Stimulated activated CD4-positive, alpha-beta T cell treated with anti-CD3 and anti-CD28 coated beads, Interleukin-1b, Interleukin-23, amount 100 ng/mL, for 4 hours (primary cell): Measurements from ENCODE around the gene C16orf89.
"Not testable (repeated sequence)": the region's sequence is repeated elsewhere in the genome, so short reads cannot be mapped to it uniquely, and the experiment has no call there.

ENCODE experiments used
- DNase-seq, 2 donors: peaks; one replicate each; pipeline ENCODE4 v3.0.0-alpha.2; 2020; ENCODE audit warnings: low read depth in 2 of 2

The C16orf89 gene, protein sequence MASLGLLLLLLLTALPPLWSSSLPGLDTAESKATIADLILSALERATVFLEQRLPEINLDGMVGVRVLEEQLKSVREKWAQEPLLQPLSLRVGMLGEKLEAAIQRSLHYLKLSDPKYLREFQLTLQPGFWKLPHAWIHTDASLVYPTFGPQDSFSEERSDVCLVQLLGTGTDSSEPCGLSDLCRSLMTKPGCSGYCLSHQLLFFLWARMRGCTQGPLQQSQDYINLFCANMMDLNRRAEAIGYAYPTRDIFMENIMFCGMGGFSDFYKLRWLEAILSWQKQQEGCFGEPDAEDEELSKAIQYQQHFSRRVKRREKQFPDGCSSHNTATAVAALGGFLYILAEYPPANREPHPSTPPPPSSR

DNA sequence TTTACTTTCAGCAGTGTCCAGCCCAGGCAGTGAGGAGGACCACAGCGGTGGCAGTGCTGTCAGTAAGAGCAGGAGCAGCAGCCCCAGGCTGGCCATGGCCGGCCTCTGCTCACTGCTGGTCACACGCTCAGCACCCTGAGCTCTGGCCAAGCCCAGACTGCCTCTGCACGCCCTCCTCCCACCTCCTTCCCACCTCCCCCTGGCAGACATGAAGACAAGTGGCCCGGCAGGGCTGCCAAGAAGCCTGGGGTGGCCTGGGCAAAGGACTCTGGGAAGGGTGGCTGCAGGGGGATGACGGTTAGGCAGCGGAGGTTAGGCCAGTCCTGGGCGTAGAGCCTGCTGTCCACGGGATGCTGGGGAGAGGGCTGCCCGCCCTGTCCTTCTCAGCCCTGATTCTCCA, at the start of gene C16orf89:
TSS of gene C16orf89 (minus strand) at position 144 of the 400 bp plus-strand sequence. CDS start at position 96, 48 bp downstream.
- no peak for DNase-seq

DNA sequence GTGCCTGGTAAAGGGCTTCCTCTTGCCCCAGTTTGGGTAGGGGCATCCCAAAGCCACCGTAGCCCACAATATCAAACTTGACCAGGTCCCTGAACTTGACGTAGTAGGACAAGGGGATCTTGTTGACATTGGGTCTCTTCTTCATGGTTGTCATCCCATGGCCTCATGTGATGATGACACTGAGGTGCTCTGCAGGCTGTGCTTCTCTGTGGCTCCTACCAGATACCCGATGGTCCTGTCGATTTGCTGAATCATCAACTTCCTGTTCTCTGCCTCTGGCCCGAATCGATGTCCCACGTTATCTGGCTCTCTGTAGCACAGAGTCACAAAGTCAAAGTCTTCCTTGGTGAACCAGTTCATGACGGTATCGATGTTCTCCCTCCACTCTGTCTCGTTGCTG, 45.2 kb upstream of the C16orf89 start:
- DNase-seq = not testable (repeated sequence)

DNA sequence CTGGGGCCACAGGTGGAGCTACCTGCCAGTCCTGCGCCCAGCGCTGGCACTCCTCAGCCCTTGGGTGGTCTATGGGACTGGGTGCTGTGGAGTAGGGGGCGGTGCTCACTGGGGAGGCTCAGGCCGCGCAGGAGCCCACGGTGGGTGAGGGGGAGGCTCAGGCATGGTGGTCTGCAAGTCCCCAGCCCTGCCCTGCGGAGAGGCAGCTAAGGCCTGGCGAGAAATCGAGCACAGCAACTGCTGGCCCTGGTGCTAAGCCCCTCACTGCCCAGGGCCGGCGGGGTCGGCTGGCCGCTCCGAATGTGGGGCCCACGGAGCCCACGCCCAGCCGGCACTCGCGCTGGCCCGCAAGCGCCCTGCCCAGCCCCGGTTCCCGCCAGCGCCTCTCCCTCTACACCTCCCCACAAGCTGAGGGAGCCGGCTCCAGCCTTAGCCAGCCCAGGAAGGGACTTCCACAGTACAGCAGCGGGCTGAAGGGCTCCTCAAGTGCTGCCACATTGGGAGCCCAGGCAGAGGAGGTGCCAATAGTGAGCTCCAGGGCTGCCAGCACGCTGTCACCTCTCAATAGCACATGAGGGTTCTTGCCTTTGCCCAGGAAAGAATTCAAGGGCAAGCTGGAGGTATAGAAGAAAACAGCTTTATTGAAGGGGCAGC, 42.9 kb upstream of the C16orf89 start:
- no peak for DNase-seq

DNA sequence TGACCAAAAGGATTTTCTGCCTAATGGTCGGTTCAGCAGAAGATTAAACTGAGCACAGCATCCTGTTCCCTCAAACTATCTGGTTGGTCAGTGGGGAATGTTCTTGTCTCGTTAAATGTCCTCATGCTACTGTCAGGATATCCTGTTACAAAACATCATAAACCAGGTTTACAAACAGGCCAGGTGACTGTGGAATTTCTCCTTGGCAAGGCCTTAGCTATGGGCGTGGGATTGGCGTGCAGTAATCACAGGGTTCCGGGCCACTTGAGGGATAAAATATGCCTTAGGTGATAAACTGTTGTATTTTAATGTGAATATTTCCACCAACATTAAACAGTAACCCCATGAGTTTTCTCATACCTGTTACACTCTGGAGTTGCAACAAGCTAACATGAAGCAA, 39.3 kb upstream of the C16orf89 start:
- DNase-seq = not testable (repeated sequence)

DNA sequence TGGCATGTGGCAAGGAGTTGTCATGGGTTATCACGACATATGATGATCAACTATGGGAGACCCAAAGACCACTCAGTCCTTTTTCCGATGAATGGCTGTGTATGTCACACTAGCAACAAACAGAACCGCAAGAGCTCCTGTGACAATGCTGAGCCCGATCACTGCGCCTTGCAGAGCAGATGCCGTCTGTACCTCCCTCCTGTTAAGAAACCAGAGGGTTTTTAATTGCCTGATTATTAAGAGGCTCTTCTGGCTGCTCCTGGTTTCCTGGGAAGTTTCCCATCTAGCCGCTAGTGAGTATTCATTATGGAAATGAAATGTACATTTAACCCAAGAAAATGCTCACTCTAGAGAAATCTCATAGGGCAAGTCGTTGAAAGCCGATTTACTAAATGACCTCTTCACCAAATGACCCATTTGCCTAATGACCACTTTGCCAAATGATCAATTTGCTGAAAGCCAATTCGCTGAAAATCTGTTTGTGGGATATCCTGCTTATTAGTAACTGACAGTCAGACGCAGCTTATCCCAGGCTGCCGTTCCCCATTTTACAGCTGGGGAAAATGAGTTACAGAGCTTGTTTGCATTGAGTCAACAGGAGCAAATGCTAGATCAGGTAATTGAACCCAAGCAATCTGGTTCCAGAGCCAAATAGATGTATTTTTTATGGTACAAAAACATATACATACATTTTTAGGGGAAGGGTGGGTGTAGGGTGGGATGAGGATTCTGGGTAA, 37.7 kb upstream of the C16orf89 start:
- DNase-seq = not testable (repeated sequence)

DNA sequence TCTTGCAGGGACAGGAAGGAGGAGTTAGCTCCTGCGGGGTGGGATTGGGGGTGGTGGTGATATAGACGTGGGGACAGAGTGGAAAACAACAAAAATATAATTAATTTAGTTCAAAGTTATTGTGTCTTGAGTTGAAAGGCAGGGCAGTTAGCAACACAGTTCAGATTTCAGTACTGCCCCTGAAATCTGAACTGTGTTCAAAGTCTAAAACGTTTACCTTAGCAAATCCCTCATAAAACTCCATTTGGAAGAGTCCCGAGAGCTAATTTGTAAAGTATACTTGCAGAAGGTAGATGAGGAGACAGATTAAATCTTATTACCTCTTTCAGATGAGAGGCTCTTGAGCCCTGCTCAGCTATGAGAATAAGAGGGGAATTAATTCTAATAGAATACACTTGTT, 33.4 kb upstream of the C16orf89 start:
- not testable (repeated sequence) for DNase-seq

DNA sequence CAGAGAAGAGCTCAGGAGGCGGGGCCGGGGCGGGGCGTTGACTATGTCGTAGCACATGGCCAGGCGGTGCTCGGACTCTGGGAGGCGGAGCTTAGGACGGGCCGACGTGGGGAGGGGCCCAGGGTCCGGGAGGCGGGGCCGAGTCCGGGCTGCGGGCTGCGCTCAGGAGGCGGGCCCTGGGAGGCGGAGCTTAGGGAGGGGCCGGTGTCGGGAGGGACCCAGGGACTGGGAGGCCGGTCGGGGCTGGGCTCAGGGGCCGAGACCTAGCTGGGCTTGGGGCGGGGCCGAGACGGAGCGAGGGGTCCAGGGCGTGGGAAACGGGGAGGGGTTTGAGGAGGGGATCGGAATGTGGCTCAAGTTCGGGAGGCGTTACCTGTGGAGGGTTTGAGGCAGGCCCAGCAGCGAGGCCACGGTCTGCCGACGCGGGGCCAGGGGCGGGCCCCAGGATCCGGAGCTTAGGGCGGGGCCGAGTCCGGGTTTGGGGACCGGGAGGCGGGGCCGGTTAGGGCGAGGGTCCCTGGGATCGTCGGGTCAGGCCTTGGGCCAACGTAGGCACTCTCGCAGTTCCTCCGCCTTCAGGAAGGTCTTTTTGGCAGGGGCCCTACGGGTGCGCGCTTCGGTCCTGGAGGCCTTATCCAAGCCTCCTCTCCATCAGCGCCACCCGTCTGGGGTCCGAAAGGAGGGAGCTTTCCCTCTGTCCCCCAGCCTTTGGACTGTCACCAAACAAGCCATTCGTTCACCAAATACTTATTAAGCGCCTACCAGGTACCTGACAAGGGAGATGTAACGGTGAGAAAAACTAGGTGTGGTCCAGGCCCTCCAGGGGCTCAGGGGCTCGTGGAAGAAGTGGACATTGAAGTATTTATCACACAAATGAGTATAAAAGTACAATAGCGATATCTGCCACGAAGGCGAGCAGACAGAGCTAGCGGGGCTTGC, 32.7 kb upstream of the C16orf89 start:
- DNase-seq = peak; percentile 92 to 95

DNA sequence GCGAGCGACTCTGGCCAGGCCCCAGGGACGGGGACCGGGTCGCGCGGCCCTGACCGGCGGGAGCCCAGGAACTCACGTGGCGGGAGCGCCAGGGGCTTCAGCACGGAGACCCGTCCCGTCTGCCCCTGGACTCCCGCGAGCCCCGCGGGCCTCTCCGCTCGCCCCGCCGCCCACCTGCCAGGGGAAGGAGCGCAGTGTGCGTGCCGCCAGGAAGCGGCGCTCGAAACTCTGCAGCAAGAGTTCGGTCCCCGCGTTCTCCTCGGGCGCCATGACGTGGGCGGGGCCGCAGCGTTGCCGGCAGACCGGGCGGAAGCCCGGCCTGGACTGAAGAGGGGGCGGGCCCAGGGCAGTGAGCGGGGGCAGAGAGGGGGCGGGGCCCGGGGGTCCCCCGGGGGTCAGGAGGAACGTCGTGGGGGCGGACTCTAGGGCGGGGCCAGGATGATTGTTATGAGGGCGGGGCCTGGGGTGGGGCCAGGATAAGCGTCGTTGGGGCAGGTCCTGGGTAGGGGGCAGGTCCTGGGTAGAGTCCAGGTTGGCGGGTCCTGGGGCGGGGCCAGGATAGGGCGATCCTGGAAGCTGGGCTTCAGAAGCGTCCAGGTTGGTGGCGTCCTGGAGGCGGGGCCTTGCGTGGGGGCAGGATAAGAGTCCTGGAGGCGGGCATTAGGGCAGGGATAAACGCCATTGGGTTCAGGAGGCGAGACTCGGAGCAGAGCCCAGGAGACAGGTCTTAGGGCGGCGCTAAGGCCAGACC, 31.9 kb upstream of the C16orf89 start, which contains the start of gene EEF2KMT:
TSS of gene EEF2KMT (minus strand) at position 326 of the 751 bp plus-strand sequence. CDS start at position 270, 56 bp downstream.
- DNase-seq = peak; percentile 81 to 91

DNA sequence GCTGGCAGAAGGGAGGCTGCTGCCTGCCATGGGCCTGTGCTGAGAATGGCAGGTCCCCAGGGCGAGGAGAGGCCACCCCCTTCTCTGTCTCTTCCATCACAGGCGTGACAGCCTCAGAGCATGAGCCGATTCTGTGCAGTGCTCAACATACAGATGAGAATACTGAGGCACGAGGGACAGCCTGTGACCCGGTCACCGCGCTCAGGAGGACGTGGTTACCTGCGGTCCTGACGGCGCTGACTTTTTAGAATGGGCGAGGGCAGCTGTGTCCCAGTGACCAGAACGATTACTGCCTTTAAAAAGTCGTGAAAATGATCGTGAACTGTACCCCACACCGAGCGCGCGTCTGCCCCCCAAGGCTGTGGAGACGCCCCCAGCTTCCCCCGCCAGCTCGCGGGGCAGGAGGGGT, 31.3 kb upstream of the C16orf89 start:
- DNase-seq = peak; percentile 14 to 21

DNA sequence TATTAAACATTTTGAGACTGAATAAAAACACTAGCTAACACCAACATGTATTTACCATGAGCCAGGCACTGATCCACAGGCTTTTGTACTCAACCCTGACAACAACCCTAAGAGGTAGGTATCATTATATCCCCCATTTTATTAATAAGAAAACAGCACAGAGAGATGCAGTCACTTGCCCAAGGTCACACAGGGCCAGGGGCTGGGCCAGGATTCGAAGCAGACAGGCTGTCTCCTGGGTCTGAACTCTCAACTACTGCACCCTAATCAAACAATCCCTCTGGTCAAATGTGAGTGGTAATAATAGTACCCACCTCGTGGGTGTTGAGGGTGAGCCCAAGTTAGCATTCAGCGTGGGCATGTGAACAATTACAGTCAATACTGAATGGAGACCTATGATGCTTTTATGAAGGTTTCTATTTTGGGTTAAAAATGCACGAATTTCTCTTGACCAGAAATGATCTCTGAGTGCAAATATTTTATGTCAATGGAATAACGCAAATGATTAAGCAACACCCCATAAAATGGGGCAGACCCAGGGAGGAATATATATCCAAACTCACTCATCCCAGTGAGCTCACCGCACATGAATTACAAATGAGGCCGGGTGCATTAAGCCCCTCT, 30.8 kb upstream of the C16orf89 start:
- not testable (repeated sequence) for DNase-seq

DNA sequence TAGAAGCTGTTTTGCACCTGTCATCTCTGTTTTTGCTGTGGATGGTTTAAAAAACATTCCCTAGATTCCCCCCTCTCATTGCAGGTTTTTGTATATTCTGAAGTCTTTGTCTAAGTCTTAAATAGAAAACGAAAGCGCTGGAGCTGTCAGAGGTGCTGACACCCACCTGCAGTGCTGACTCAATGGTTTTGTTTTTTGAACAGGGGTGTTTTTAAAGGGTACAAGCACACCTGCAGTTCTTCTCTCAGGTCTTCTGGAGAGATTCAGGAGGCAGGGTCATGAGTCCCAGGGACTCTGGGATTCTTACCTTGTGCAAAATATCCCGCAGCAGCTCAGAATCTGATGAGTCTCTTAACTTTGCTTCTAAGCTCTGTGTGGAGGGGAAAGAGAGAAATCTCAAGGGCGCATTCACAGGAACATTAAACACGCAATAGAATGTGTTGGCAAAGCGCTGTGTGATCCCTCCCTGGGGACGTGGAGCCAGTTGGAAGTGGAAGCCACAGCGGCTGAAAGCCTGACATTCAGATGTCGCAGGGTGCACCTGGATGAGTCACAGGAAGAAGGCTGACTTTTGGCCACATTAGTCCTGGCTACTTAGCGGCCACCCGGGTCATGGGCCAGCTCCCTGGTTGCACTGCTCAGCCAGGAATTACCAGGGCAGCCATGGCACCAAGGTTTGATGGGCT, 29.5 kb upstream of the C16orf89 start:
- DNase-seq = not testable (repeated sequence)

DNA sequence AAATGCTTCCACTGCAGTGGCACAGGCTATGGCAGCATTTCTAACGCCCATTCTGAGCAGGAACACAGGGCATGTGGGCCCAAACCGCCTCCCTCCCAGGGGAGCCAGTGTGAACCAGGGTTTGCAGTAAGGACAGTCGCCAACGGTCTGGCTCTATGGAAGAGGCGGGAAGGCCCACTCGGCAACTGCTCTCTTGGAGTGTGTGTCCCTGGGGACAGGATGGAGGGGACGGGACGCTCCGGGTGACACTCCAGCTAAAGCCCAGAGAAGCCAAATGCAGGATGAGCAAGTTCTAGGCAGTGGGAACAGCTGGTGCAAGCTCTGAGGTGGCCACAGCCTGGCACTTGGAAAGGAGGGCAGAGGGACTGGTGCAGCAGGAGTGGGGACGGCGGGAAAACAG, 28.0 kb upstream of the C16orf89 start:
- not testable (repeated sequence) for DNase-seq

DNA sequence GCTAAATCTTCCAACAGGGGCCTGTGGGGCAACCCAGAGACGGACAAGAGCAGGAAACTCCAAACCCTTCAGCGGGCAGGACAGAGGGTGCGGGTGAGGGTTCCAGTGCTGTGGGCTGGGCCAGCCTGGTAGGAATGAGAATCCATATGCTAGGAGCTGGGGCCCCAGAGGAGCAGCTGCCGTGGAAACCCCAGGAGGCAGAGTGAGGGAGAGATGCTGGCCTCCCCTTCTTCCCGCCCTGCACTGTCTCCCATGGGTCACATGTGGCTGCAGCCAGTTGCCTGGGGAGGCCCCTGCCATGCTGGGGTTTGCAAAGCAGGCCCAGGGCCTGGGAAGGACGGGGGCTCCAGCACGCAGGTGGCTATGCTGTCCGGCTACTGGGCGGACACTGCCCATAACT, 27.3 kb upstream of the C16orf89 start:
- not testable (repeated sequence) for DNase-seq

DNA sequence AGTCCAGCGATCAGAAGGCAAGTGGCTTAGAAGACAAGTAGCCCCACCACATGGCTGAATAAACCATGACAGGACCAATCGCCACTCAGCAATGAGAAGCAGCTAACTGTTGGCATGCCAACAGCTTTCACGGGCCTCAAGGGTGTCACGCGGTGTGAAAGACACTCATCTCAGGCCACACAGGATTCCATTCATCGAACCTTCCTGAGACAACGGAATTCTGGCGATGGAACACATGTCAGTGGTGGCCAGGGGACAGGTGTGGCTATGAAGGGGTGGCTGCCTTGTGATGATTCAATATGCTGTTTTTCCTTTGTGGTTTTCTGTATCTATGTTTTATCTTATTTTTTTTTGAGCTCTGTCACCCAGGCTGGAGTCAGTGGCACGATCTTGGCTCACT, 24.8 kb upstream of the C16orf89 start:
- DNase-seq = not testable (repeated sequence)

DNA sequence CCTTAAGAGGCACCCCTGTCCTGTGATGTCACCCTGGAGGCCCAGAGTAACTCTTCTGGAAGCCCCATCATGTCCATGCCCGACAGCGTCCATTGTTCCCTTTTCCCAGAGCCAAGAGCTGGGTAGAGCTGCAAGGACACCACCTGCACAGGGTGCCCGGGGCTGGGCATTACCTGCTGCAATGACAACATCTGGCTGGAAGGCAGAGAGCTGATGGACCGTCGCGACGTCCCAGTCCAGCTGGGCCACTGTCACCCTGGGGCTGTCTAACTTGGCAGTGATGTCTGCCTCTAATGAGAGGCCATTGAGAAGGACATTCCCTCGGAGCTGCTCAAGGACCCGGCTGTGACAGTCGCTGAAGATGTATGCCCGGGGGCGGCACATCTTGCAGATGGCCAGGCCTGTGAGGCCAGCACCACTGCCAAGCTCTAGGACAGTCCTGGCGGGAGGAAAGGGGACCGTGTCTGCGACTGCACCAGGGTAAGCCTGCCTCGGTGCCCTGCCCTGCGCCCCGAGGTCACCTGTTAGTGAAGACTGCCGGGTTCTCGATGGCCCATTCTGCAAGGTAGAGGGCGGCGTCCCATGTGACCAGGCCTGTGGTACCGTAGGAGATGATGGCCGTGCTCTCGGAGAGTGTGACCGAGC, 24.3 kb upstream of the C16orf89 start:
- DNase-seq = not testable (repeated sequence)

DNA sequence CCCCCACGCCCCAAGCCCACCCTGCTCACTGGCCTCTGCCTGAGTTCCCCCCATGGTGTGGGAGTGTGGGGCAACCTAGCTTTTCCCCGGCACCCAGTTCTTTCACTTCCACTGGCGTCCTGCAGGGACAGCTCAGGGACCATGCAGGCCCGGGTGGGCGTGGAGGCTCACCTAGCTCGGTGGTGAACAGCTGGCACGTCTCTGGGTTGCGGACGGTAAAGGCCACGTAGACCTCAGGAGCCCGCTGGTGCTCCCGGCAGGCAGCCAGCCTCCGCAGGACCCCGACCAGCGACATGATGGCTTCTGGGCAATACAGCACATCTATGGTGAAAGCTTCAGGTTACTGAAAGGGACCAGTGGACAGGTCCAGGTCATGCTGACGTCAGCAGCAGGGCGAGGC, 23.2 kb upstream of the C16orf89 start:
- not testable (repeated sequence) for DNase-seq

DNA sequence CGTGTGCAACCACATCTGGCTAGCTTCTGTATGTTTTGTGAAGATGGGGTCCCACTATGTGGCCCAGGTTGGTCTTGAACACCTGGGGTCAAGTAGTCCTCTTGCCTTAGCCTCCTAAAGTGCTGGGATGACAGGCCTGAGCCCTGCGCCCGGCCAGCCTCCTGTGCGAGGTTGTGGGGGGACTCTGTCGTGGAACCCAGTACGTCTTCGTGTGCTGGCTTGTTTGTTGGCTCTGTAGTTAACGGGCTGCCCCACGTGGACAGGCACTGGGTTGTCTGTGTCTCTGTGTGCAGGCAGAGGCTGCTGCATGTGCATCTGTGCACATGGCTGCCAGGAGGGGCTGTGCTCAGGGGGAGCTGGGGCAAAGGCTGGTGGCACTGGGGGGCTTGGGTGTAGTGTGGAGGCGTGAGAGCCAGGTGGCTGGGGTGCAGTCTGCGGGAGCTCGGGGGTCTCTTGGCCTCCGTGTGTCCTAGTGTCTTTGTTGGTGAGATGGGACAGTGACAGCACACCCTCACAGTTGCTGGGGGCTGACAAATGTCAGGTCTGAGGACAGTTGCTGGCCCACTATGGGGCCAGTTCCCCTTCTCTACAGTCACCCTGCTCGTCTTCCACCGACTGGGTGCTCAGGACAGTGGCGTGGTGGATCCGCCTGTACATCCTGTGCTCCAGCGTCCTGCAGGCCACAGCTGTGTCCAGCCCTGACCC, 22.5 kb upstream of the C16orf89 start:
- DNase-seq = not testable (repeated sequence)

DNA sequence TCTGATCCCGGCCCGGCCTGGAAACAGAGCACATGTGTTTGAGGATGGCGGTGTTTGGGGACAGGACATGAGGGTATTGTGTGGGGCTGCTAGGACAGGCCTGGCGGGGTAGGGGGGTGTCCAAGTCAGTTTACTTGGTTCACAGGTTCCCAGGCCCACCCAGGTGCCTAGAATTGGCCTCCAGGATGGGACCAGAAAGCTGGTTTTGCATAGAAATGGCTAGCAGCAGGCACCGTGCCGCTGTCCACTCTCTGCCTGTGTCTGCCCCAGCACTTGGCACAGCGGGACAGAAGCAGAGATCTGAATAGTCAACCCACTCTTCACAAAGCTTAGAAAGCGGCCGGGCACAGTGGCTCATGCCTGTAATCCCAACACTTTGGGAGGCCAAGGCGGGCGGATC, 20.0 kb upstream of the C16orf89 start:
- DNase-seq = not testable (repeated sequence)
